ENCODE data around the gene FAM193B.
"Not testable (repeated sequence)": the region's sequence is repeated elsewhere in the genome, so short reads cannot be mapped to it uniquely, and the experiment has no call there.

Gene FAM193B

DNA sequence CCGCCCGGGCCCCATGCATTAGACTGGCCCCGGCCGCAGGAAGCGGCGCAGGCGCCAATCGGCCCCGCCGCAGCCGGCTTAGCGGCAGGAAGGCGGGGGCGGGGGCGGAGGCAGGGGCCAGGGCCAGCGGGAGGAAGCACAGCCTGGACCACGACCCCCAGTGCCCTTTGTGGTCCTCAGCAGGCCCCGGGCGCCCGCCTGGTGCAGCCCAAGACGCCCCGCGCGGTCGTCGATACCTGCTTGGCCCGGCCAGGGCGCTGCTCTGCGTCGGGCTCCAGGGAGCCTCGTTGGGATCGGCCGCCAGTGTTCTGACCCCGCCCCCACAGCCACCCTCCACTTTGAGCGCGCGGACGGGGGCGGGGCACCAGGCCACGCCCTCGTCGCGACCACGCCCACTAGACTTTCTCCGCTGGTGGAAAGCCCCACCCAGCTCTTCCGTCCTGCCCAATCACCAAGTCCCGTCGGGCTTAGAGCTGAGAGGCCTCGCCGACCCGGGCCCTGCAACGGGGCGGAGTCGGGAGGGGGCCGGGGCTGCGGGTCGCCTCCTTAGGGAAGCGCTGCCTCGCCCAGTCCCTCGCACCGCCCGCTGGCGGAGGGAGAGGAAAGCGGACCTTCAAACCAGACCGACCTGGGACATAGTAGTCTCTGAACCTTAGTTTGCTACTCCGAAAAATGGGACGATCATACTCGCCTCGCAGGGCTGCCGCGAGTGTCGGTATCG is 56.9 kb downstream of the FAM193B start, which contains the start of gene PDLIM7:
Gene PDLIM7 (minus strand): TSS at position 313 of the 721 bp plus-strand sequence. CDS start 1,092 bp downstream, outside the sequence.
- DNase-seq: peak; percentile 72

GRCh38 chr5:177496727-177497291 is 57.6 kb downstream of the FAM193B start:
- DNase-seq: no peak

GRCh38 chr5:177496070-177496726 is 58.2 kb downstream of the FAM193B start:
- no peak for DNase-seq

- no peak for DNase-seq
These were observed 58.9 kb downstream of the FAM193B start for GRCh38 chr5:177495243-177496060.

GRCh38 chr5:177494346-177495195 is 59.8 kb downstream of the FAM193B start:
- DNase-seq: peak; percentile 45

DNA sequence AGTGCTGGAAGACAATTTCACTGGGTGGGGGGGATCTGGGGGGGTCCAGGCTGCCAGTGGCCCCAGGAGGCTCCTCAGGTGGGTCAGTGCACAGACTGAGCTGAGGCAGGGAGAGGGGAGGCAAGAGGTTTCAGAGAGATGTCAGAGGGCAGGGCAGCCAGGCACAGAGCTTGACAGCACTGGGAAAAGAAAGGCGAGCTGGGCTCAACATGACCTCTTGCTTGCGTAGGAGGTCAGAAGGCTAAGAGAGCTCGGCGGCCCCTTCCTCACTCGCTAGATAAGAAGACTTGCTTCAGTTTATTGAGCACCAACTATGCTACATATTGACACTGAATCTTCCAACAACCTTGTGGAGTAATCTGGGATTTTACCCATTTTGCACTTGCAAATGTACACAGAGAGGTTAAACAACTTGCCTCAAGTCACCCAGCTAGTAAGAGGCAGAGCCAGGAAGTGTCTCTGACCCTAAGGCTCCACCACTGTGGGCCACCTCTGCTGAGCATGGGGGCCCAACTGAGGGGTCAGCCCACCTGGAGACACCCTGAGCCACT is 60.5 kb downstream of the FAM193B start:
- no peak for DNase-seq

DNA sequence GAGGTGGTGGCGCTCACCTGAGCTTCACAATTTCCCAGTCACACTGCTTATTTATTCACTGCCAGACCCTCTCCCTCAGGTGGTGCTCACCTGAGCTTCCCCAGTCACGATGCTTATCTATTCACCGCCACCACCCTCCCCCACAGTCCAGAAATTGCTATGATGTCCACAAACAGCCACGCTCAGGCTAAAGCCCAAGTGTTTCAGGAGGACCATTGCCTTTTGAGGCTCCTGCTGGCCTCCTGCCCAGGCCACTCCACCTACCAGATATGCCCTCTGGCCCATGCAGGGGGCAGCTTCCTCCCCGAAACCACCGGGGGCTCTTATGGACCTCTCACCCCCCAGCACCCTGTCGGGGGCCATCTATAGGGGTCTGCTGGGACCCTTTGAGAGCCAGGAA is 61.5 kb downstream of the FAM193B start:
- no peak for DNase-seq

GRCh38 chr5:177491983-177492746 is 62.2 kb downstream of the FAM193B start:
- DNase-seq: no peak

GRCh38 chr5:177491429-177491945 is 62.9 kb downstream of the FAM193B start:
- DNase-seq: no peak

DNA sequence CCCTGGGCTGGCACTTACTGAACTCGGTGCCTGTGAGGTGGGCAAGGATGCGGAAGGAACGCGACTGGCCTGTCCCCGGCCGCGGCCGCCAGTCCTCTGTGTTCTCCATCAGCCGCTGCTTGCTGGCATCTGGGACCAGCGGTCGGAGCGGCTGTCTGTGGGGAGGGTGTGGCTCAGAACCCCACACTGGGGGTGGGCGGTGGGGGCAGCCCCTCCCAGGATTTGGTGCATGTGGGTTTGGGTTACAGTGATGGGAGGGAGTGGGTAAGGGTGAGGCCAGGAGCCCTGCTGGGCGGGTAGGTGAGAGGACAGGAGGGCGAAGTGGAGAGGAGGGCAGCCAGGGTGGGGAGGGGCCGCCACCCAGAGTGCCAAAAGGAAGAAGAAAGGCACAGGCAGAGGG is 63.4 kb downstream of the FAM193B start:
- no peak for DNase-seq

- DNase-seq: no peak
These were observed 63.9 kb downstream of the FAM193B start for GRCh38 chr5:177490311-177490991.

DNA sequence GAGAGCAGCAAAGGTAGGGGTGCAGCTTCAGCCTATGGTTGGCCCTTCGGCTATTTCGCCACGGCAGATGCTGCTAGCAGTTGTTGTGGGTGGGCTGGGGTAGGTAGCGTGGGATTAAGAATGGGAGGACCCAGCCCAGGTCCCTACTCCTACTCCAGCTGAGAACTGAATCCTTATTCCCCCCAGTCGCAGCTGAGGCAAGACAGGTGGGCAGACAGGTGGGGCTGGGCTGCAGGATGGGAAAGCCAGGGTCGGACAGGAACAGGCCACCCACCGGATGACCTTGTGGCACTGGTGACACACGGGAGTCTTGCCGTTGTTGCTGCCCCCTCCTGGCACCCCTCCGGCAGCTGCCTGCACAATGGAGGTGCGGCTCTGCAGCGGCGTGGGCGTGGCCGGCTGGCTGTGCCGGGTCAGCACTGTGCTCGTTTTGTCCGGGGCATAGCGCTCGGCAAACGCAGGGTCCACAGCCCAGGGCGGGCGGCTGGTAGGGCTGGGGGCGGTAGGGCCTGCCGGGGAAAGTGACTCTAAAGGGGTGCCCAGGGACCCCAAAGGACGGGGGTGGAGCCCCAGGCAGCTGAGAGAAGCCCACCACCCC is 65.1 kb downstream of the FAM193B start:
- no peak for DNase-seq

GRCh38 chr5:177487975-177488374 is 66.4 kb downstream of the FAM193B start:
- DNase-seq: no peak

GRCh38 chr5:177487144-177487543 is 67.2 kb downstream of the FAM193B start:
- no peak for DNase-seq

DNA sequence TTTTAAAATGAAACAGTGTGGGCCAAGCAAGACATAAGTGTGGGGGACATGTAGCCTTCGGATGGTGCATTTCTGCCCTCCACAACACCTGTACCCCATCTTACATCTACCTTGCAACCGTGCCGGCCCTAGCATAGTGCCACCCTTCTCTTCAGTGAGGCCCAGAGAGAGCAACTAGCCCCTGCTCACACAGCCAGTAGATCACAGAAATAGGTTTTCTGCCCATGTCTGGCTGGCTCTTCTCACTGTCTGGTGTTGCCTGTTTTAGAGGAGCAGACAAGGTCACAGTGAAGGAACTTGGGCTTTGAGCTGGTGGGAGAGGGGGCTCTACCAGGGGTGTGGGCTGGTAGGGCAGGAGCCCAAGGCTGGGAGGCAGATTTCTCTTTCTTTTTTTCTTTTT is 68.1 kb downstream of the FAM193B start:
- DNase-seq: no peak

GRCh38 chr5:177485753-177486152 is 68.6 kb downstream of the FAM193B start:
- not testable (repeated sequence) for DNase-seq

DNA sequence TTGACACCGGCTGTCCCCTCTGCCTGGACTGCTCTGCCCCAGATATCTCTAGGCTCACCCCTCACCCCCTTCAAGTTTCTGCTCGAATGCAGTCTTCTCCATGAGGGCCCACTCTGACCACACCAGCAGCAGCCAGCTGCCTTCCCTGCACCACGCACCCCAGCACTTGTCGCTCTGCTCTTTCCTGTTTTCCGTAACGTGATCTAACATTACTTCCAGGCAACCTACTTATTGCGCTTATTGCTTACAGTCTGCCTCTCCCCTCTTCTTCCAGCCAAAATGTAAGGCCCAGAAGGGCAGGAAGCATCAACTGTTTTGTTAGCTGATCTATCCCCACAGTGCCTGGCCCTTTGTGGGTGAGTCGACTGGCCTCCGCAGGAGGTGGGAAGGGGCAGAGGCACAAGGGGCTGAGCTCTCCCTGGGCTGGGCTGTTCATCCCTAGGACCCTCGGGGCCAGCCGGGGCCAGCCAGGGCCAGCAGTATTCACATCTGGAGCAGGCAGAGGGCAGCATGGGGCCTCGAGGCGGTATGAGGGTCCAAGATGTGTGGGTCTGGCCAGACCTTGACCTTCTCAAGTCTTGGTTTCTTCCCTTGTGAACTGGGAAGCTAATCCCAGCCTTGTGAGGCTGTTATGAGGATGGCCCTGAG is 69.3 kb downstream of the FAM193B start:
- no peak for DNase-seq

DNA sequence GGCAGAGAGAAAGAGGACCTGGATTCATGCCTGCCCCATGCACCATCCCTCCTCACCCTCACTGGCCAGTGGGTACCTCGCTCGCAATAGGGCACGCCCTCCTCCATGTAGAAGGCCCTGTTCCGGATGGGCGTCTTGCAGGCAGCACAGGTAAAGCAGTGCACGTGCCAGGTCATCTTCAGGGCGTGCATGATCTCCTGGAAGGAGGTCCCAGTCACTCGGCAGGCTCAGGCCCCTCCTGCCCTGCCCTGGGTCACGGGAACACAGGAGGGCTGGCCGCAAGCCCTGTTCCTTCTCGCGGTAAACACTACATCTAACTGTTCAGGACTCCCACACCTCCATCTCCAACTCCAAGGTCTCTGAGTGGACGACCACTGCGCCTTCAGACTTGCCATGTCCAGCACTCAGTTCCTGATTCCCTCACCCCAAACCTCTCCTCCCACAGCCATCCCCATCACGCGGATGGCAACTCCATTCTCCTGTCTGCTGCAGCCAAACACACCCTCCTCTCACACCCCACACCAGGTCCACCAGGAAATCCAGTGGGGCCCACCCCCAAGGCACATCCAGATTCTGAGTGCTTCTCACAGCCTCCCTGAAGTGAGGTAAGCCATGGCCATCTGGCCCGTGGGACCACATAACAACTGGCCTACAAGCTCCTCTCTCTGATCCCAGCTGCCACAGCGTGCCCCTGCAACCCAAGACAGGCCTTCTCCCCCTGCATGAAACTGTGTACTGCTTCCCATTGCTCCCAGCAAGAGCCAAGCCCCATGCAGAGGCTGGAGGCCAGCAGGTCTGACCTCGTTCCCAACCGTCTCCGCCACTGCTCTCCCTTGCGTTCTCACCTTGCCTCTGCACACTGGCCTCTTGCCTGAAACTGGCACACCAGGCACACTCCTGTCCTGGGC is 70.1 kb downstream of the FAM193B start:
- no peak for DNase-seq
